Prostate gland (tissue), 1 donor: ENCODE measurements around the gene GATAD2B.

ENCODE experiments used
- POLR2A ChIP-seq: fragments of 450-650 bp; IDR thresholded peaks from one replicate; pipeline ENCODE4 v1.6.1; 2016; ENCODE audit warnings: antibody characterized with exemption, mild to moderate bottlenecking
- POLR2AphosphoS5 ChIP-seq: sonication (generic); formaldehyde crosslinking; IDR thresholded peaks from one replicate; pipeline ENCODE4 v1.6.1; 2017; ENCODE audit warnings: antibody characterized with exemption

GRCh38 chr1:153794624-153795329 lies 128.0 kb downstream of the GATAD2B start:
- TF ChIP-seq POLR2AphosphoS5: no peak
- no peak for TF ChIP-seq POLR2A
